ENCODE data around the gene CNPY2.

Gene CNPY2

GRCh38 chr12:56315622-56316473 lies at the start of gene CNPY2:
TSS of gene CNPY2 (minus strand) at chr12:56315988. CDS start at chr12:56315217, 771 bp downstream.
- in situ Hi-C loops (cut with HindIII; ENCODE audit: low pct_ligation_motif_present, low sequenced_read_pairs) = no loop called here
- no peaks in the 10 kb centered on the region for H3K27me3 ChIP-seq (replicated peaks)
- H3K4me3 ChIP-seq (ENCODE audit: low read depth, low read length) = peak within 1 kb of the TSS; percentile 95
- DNase-seq = peak; percentile 98
- H3K36me3 ChIP-seq (replicated peaks) = peaks cover 15% of the 10 kb centered on the region
- TF ChIP-seq CTCF (IDR thresholded peaks at IDR 0.05; ENCODE audit: low read depth, low read length, missing control alignments) = peak; percentile 22
- H3K27ac ChIP-seq = peak within 1 kb of the TSS; percentile 91

GRCh38 chr12:56362130-56363059 lies 46.6 kb upstream of the CNPY2 start, which contains the start of gene APOF:
TSS of gene APOF (minus strand) at chr12:56362857. CDS start at chr12:56362745, 112 bp downstream.
- no peaks in the 10 kb centered on the region for H3K36me3 ChIP-seq (replicated peaks)
- no peaks in the 10 kb centered on the region for H3K27me3 ChIP-seq (replicated peaks)
- no peak within 1 kb of the TSS for H3K27ac ChIP-seq
- TF ChIP-seq CTCF (IDR thresholded peaks at IDR 0.05; ENCODE audit: low read depth, low read length, missing control alignments) = no peak
- in situ Hi-C loops (cut with HindIII; ENCODE audit: low pct_ligation_motif_present, low sequenced_read_pairs) = no loop called here
- no peak within 1 kb of the TSS for H3K4me3 ChIP-seq (ENCODE audit: low read depth, low read length)
- no peak for DNase-seq

GRCh38 chr12:56361487-56362129 lies 45.8 kb upstream of the CNPY2 start:
- H3K4me3 ChIP-seq (ENCODE audit: low read depth, low read length) = no peak overlapping the region
- no peak for TF ChIP-seq CTCF (IDR thresholded peaks at IDR 0.05; ENCODE audit: low read depth, low read length, missing control alignments)
- DNase-seq = no peak
- in situ Hi-C loops (cut with HindIII; ENCODE audit: low pct_ligation_motif_present, low sequenced_read_pairs) = no loop called here
- no peaks in the 10 kb centered on the region for H3K36me3 ChIP-seq (replicated peaks)
- H3K27ac ChIP-seq = no peak overlapping the region
- no peaks in the 10 kb centered on the region for H3K27me3 ChIP-seq (replicated peaks)

DNA sequence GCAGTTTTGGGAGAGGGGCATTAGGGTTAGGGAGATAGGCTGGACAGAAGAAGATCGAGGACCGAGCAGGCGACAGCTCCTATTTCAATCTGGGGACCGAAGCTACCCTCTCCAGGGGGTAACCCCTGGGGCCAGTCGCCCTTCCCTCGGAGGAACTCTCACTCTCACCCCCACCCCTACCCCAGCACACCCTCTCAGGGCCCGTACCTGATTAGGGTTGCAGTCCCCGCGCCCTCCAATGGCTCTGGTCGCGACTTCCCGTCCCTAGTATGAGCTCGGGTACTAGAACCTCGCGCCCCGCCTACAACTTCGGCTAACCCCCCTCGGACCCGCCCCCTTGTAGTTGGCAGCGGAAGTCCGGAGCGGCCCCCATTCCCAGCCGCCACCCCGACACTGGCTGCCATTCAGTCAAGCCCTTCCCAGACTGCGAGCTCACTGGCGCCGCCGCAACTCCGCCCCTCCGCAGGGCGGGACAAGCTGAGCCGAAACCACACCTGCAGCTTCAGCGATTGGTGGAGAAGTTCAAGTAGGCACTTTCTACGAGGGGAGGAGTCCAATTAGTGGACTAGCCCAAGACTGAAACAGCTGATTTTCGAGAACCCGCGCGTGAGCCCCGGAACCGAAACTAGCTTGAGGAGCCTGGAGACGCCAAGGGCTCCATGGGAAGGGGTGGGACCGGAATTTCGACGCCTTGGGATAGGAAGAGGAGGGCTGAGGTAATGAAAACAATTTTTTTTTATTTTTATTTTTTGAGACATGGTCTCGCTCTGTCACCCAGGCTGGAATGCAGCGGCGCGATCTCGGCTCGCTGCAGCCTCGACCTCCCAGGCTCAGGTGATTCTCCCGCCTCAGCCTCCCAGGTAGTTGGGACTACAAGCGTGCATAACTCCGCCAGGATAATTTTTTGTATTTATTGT lies 44.3 kb upstream of the CNPY2 start, which contains the start of gene STAT2:
Gene STAT2 (minus strand): TSS at position 257 of the 917 bp plus-strand sequence. CDS start 3,536 bp downstream, outside the sequence.
- in situ Hi-C loops (cut with HindIII; ENCODE audit: low pct_ligation_motif_present, low sequenced_read_pairs) = no loop called here
- no peak for TF ChIP-seq CTCF (IDR thresholded peaks at IDR 0.05; ENCODE audit: low read depth, low read length, missing control alignments)
- peak; percentile 100 for DNase-seq

More for the DNA sequence above, 44.3 kb upstream of the CNPY2 start, which contains the start of gene STAT2:
- H3K27ac ChIP-seq = peak within 1 kb of the TSS; percentile 82
- peak within 1 kb of the TSS; percentile 97 for H3K4me3 ChIP-seq (ENCODE audit: low read depth, low read length)
- no peaks in the 10 kb centered on the region for H3K27me3 ChIP-seq (replicated peaks)
- peaks cover 13% of the 10 kb centered on the region for H3K36me3 ChIP-seq (replicated peaks)

Measured in brain microvascular endothelial cell (primary cell).